Upper lobe of right lung (tissue), 1 donor: ENCODE data around the gene GOLGA8T. TPM values are rescaled to one million over a fixed set of nuclear protein-coding genes. Genes with fewer than 3 reads are reported as not detected.
"Not testable (repeated sequence)": the region's sequence is repeated elsewhere in the genome, so short reads cannot be mapped to it uniquely, and the experiment has no call there.

Experiments
- ATAC-seq: fragments of 200-7000 bp; cut with Tn5 transposase; one replicate; pipeline ENCODE4 v1.9.1; 2020; ENCODE audit warnings: mild to moderate bottlenecking, moderate library complexity
- DNase-seq: peaks from one replicate; pipeline ENCODE4 v3.0.0-alpha.2; 2020
- H3K27ac ChIP-seq: fragments of 200-600 bp; one replicate; pipeline ENCODE4 v1.8.0; 2022
- H3K27me3 ChIP-seq: fragments of 200-600 bp; one replicate; pipeline ENCODE4 v1.8.0; 2022; ENCODE audit warnings: mild to moderate bottlenecking
- H3K36me3 ChIP-seq: fragments of 200-600 bp; one replicate; pipeline ENCODE4 v1.8.0; 2022
- H3K4me1 ChIP-seq: fragments of 200-600 bp; one replicate; pipeline ENCODE4 v1.8.0; 2022
- H3K4me3 ChIP-seq: fragments of 200-600 bp; one replicate; pipeline ENCODE4 v1.8.0; 2022; ENCODE audit warnings: mild to moderate bottlenecking
- H3K9me3 ChIP-seq: fragments of 200-600 bp; one replicate; pipeline ENCODE4 v1.8.0; 2022
- intact Hi-C: fragments of 100-400 bp; cut with DNase I; formaldehyde crosslinking; loops from one replicate; pipeline ENCODE4 v1.11.0; 2022
- long read RNA-seq: library from polyadenylated mRNA; unstranded; transcript quantifications from one replicate; pipeline ENCODE4 v2.0.0, GENCODE V29; 2021
- total RNA-seq: library from RNA; stranded (reverse); fragmentation: NEBNext Ultra II Directional; extraction: Animal tissue kit (Norgen Biotek cat#: 25700); gene quantifications from one replicate; pipeline ENCODE4 v1.2.1, GENCODE V29; 2021
- donor health status: DM: no; HTN: yes; CAD: no; lungs with severe emphysema.

The GOLGA8T gene, protein sequence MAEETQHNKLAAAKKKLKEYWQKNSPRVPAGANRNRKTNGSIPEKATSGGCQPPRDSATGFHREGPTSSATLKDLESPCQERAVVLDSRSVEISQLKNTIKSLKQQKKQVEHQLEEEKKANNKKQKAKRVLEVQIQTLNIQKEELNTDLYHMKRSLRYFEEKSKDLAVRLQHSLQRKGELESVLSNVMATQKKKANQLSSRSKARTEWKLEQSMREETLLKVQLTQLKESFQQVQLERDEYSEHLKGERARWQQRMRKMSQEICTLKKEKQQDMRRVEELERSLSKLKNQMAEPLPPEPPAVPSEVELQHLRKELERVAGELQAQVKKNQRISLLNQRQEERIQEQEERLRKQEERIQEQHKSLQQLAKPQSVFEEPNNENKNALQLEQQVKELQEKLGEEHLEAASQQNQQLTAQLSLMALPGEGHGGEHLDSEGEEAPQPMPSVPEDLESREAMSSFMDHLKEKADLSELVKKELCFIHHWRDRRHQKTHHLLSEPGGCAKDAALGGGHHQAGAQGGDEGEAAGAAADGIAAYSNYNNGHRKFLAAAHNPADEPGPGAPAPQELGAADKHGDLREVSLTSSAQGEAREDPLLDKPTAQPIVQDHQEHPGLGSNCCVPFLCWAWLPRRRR
- total RNA-seq, result 0.20 TPM
- long read RNA-seq, result 0 reads

DNA sequence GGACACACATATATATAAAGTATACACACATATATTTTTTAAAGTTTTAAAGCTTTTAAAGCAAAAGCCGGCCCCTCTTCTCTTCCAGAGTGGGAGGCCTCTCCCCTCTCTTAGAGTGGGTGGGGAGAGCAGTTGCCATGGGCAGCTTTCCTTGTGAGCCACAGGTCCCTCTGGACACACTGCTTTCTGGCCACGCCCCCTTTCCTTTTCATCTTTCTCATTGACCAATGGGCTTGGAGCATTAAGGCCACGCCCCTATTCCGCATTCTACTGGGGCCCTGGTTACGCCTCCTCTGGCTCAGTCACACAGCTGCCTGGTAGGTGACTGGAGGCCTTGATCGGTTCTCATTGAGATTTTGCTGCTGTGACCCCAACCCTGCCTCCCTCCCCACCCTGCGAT lies at the start of gene GOLGA8T:
TSS of gene GOLGA8T (plus strand) at position 301 of the 400 bp plus-strand sequence. CDS start at position 399, 98 bp downstream.
- H3K27ac ChIP-seq, DNase-seq, ATAC-seq: not testable (repeated sequence)

DNA sequence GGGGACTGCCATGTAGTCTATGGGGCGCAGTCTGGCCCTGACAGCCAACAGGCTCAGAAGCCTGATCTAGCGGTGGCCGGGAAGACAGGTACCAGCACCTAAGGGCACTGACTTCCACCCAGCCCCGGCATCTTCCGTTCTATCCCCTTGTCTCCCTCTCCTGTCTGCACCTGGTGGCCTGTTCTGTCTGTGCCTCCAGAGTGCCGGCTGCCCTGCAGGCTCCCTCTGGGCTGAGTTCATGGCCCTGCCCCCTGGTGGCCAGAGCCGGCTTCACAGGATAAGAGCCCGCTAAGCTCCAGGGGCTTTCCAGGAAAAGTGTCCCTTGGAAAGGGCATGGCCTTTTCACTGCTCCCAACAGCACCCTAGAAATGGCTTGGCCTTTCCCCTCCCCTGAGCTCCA lies 37.0 kb upstream of the GOLGA8T start:
- H3K27ac ChIP-seq, DNase-seq, H3K4me1 ChIP-seq, intact Hi-C loops, H3K36me3 ChIP-seq, H3K9me3 ChIP-seq, H3K4me3 ChIP-seq, H3K27me3 ChIP-seq: not testable (repeated sequence)
- ATAC-seq, result peak; percentile 72

More for the DNA sequence above, at the start of gene GOLGA8T:
- H3K36me3 ChIP-seq, H3K4me1 ChIP-seq, H3K4me3 ChIP-seq, H3K9me3 ChIP-seq, intact Hi-C loops, H3K27me3 ChIP-seq: not testable (repeated sequence)

DNA sequence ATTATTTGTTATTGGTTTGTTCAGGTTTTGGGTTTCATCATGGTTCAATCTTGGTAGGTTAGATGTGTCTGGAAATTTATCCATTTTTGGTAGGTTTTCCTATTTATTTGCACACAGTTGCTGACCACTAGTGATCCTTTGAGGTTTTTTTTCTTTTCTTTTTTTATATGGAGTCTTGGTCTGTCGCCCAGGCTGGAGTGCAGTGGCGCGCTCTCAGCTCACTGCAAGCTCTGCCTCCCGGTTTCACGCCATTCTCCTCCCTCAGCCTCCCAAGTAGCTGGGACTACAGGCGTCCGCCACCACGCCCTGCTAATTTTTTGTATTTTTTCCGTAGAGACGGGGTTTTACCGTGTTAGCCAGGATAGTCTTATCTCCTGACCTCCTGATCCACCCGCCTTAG lies 32.0 kb upstream of the GOLGA8T start:
- H3K27ac ChIP-seq, H3K9me3 ChIP-seq, H3K36me3 ChIP-seq, H3K4me1 ChIP-seq, DNase-seq, H3K4me3 ChIP-seq, ATAC-seq, intact Hi-C loops, H3K27me3 ChIP-seq: not testable (repeated sequence)

DNA sequence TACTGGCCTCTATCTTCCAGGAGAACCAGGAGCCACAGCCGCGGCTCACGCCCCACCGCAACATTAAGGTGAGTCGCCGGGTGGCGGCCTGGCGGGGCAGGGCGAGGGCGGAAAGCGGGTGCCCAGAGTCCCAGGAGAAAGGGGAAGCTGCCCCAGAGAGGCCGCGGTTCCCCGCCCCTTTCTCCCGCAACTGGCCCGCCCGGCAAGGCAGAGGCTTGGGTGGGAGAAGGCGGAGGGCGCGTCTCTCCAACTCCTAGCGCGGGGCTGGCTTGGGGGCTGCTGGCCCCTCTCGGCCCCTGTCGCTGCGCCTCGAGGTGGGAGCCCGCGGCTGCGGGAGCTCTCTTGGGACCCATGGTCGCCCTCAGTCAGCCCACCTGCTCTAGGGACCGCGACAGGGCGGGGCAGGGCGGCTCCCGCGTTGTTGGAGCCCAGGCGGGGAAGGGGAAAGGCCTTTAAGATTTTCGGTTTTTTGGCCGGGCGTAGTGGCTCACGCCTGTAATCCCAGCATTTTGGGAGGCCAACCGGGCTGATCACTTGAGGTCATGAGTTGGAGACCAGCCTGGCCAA lies 30.8 kb upstream of the GOLGA8T start:
- DNase-seq, intact Hi-C loops, H3K36me3 ChIP-seq, H3K9me3 ChIP-seq, H3K27ac ChIP-seq, H3K27me3 ChIP-seq, H3K4me1 ChIP-seq: not testable (repeated sequence)
- H3K4me3 ChIP-seq, result peak overlapping the region; percentile 19
- peak; percentile 96 for ATAC-seq

DNA sequence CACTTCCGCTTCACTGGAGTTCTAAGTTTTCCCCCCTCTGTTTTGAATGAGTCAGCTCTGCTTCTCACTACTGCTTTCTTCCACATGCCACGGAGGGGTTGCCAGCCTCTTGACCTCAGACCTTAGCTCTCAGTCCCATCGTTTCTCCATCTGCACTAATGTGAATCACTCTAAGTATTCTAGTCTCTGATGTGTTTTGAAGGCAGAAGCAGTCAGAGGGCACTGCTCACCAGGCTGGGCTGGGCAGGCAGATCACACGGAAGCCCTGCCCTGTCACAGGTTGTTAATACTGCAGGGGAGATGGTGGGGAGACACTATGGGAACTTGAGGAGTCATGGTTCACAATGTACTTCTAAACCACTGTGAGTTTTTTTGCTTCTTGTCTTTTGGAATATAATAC lies 24.3 kb upstream of the GOLGA8T start:
- H3K4me3 ChIP-seq, intact Hi-C loops: not testable (repeated sequence)
- peak; percentile 21 for ATAC-seq

DNA sequence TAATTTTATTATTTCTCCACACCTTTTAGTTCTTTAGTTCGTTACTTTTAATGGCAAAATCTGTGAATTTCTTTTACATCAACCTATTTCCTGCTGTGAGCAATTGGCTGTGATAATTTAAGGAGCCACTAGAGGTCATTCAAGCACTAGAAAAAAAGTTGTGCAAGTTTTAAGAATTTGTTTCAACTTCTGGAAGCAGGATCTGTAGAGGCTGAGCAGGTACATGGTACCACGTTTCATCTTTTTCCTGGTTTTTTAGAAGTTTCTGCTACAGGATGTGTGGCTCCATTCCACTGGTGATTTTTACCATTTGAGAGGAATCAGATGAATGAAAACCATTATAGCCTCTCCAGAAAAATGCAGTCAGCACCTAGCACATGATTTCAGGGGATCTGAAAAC lies 4.8 kb upstream of the GOLGA8T start:
- not testable (repeated sequence) for H3K9me3 ChIP-seq, DNase-seq, ATAC-seq

More for the DNA sequence above, 24.3 kb upstream of the GOLGA8T start:
- H3K9me3 ChIP-seq, H3K4me1 ChIP-seq, DNase-seq, H3K36me3 ChIP-seq, H3K27me3 ChIP-seq, H3K27ac ChIP-seq: not testable (repeated sequence)

DNA sequence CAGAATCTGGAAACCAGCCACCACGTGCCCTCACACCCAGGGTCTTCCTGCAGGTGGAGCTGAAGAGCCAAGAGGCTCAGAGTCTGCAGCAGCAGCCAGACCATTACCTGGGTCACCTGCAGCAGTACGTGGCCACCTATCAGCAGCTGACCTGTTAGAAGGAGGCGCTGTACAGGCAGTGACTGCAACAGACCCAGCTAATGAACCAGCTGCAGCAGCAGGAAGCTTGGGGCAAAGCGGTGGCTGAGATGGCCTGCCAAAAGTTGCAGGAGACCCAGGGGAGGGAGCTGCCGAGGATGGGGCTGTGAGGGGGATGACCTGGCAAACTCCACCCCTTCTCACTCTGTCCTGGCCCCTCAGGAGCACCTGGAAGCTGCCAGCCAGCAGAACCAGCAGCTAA lies 8.4 kb downstream of the GOLGA8T start:
- H3K4me3 ChIP-seq, H3K27me3 ChIP-seq, H3K36me3 ChIP-seq, H3K27ac ChIP-seq, H3K4me1 ChIP-seq, intact Hi-C loops, DNase-seq, H3K9me3 ChIP-seq, ATAC-seq: not testable (repeated sequence)

More for the DNA sequence above, 4.8 kb upstream of the GOLGA8T start:
- H3K4me3 ChIP-seq, H3K36me3 ChIP-seq, H3K27me3 ChIP-seq, intact Hi-C loops, H3K27ac ChIP-seq, H3K4me1 ChIP-seq: not testable (repeated sequence)

DNA sequence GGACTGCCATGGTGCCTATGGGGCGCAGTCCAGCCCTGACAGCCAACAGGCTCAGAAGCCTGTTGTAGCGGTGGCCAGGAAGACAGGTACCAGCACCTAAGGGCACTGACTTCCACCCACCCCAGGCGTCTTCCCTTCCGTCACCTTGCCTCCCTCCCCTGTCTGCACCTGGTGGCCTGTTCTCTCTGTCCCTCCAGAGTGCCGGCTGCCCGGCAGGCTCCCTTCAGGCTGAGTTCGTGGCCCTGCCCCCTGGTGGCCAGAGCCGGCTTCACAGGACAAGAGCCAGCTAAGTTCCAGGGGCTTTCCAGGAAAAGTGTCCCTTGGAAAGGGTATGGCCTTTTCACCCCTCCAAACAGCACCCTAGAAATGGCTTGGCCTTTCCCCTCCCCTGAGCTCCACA lies 15.0 kb downstream of the GOLGA8T start:
- H3K4me1 ChIP-seq, intact Hi-C loops, H3K36me3 ChIP-seq, H3K4me3 ChIP-seq, DNase-seq, H3K9me3 ChIP-seq, H3K27me3 ChIP-seq, H3K27ac ChIP-seq: not testable (repeated sequence)
- peak; percentile 74 for ATAC-seq

DNA sequence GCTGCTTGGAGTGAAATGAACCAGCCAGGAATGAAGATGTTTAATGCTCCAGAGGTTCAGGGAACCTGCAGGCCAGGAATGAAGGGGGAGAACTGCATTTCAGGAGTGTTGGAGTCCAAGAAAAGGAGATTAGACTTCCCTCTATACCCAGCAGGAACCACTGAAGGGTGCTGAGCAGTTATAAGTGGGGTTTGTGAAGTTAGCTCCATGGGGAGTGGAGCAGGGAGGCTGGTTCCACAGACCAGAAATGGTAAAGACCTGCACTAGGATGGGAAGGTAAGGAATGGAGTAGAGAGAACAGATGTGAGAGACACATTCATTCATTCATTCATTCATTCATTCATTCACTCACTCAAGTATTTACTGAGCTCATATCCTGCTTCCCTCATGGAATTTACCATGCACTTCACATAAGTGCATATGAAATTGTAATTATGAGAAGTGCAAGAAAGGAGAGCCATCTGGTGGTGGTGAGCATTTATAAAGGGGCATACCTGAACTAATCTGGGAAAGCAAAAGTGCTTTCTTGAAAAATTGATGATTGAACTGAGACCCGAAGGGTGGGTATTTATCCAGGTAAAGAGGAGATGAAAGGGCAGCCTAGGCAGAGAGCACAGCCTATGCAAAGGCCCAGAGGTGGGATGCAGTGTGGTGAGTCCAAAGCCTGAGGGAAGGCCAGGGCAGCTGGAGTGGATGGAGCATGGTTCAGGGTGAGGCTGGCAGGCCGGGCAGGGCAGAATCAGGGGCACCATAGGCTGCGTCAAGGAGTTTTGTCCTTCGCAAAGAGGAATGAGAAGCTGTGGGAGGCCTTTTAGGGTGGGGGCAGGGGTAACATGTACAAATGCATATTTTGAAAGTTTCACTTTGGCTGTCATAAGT lies 27.9 kb downstream of the GOLGA8T start:
- H3K4me3 ChIP-seq, H3K27ac ChIP-seq, ATAC-seq, intact Hi-C loops, H3K4me1 ChIP-seq, DNase-seq, H3K36me3 ChIP-seq, H3K27me3 ChIP-seq, H3K9me3 ChIP-seq: not testable (repeated sequence)

DNA sequence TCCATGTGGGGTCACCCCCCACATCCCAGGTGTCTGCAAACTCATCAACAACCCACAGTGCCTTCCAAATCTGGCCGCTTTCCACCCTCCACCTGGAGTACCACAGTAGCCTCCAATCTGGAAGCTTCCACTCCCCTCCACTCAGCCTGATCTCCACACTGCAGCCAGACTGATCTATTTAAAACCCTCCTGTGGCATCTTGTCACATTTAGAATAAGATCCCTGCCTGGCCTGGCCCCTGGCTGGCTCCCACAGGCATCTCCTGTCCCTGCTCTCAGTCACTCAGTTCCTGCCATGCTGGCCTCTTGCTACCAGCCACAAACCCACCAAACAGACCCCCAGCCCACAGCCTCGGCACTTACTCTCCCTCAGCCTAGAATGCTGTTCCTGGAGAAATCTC lies 28.9 kb downstream of the GOLGA8T start:
- H3K27ac ChIP-seq, H3K27me3 ChIP-seq, DNase-seq, H3K4me3 ChIP-seq, ATAC-seq, H3K4me1 ChIP-seq, intact Hi-C loops, H3K36me3 ChIP-seq, H3K9me3 ChIP-seq: not testable (repeated sequence)

DNA sequence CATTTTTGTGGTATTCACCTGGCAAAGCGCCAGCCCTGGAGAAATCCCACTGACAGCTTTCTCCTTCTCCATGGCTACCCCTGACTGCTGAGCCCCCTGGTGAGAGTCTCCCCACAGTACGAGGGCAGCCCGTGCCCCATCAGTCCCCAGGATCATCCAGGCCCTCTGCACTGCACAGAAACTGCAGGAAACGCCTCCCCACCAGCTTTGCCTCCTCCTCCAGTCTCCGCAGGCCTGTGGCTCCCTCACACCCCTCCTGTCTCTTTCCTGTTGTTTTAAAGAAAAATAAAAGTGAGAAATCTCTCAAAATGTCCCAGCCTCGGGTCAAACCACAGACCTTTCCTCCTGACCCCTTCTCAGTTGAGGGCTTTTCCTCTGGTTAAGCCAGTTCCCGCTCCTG lies 29.4 kb downstream of the GOLGA8T start:
- H3K27ac ChIP-seq, H3K36me3 ChIP-seq, H3K9me3 ChIP-seq, H3K4me3 ChIP-seq, ATAC-seq, H3K4me1 ChIP-seq, DNase-seq, H3K27me3 ChIP-seq, intact Hi-C loops: not testable (repeated sequence)

DNA sequence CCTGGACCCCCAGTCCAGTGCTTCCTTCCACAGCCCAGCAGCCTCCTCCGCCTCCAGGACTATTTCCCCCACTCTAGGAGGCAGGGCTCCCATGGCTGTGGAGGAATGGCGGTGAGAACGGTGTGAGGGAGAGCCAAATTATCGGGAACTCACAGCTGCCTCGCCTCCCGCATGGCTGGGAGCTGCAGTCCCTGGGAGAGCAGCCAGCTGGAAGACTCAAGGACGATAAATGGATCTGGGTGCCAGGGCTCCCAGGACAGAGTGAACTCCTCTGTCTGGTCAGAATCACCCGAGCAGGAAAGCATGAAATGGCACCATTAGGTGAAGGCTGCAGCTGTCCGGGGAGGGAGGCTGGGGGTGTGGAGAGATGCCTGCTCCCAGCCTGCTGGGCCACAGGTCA lies 32.6 kb downstream of the GOLGA8T start:
- H3K27ac ChIP-seq, intact Hi-C loops, DNase-seq, H3K9me3 ChIP-seq, H3K4me1 ChIP-seq, H3K4me3 ChIP-seq, H3K27me3 ChIP-seq, H3K36me3 ChIP-seq, ATAC-seq: not testable (repeated sequence)

DNA sequence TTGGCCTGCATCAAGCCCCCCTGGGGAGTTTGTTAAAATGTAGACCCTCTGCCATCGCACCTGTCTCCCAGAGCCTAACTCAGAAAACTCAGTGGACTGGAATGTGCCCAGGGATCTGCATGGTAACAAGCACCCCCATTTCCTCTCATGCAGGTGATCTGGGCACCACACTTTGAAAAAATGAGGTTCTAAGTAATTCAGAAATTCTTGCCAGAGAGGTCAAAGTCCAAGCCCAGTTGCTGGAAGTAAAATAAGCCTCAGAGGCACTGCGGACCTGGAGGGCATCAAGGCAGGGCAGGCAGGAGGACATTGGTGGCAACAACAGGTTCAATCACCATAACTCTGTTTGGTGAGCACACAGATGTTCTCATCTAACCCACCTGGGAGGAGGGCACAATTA lies 33.0 kb downstream of the GOLGA8T start:
- H3K27me3 ChIP-seq, ATAC-seq, DNase-seq, intact Hi-C loops, H3K9me3 ChIP-seq, H3K27ac ChIP-seq, H3K4me3 ChIP-seq, H3K4me1 ChIP-seq, H3K36me3 ChIP-seq: not testable (repeated sequence)
